ENCODE data around the gene SHKBP1.

The SHKBP1 gene

GRCh38 chr19:40570313-40571004 is 6.2 kb upstream of the SHKBP1 start (continued):
- TF ChIP-seq KLF10 (tag by site-specific recombination; IDR thresholded peaks at IDR 0.05) (peak; percentile 100), SP2 (tag by site-specific recombination; IDR thresholded peaks at IDR 0.05) (peak; percentile 99), ZNF692 (tag by site-specific recombination; IDR thresholded peaks at IDR 0.05) (peak; percentile 94), ZNF704 (tag by site-specific recombination; IDR thresholded peaks at IDR 0.05) (no peak), ZNF561 (tag by site-specific recombination; IDR thresholded peaks at IDR 0.05; ENCODE audit: borderline replicate concordance) (peak; percentile 66; the same call in 1 of the 2 replicates), ZNF529 (tag by site-specific recombination; IDR thresholded peaks at IDR 0.05; ENCODE audit: insufficient replicate concordance) (no peak), KLF9 (tag by site-specific recombination; IDR thresholded peaks at IDR 0.05; ENCODE audit: low read depth) (peak; percentile 100), ZNF76 (tag by site-specific recombination; IDR thresholded peaks at IDR 0.05; ENCODE audit: borderline replicate concordance, low read depth) (no peak; the same call in 1 of the 2 replicates), PATZ1 (tag by site-specific recombination; IDR thresholded peaks at IDR 0.05) (peak; percentile 99), ZNF157 (tag by site-specific recombination; IDR thresholded peaks at IDR 0.05) (0 out of 2 replicates have a peak, but pooled peaks have one; percentile 1), ZNF785 (tag by site-specific recombination; IDR thresholded peaks at IDR 0.05) (peak; percentile 63; the same call in 1 of the 2 replicates), ZBTB21 (tag by site-specific recombination; IDR thresholded peaks at IDR 0.05) (peak; percentile 27; the same call in 1 of the 2 replicates), ZNF398 (tag by site-specific recombination; IDR thresholded peaks at IDR 0.05) (no peak), ZBTB8A (tag by site-specific recombination; IDR thresholded peaks at IDR 0.05) (peak; percentile 27; the same call in 1 of the 2 replicates), GLI2 (tag by site-specific recombination; IDR thresholded peaks at IDR 0.05; ENCODE audit: borderline replicate concordance, low read depth) (no peak), ZNF639 (tag by site-specific recombination; IDR thresholded peaks at IDR 0.05) (no peak; the same call in 1 of the 2 replicates), ZBTB17 (tag by site-specific recombination; IDR thresholded peaks at IDR 0.05) (no peak), ZNF596 (tag by site-specific recombination; IDR thresholded peaks at IDR 0.05) (peak; percentile 54; the same call in 1 of the 2 replicates), ZNF335 (tag by site-specific recombination; conservative IDR thresholded peaks at IDR 0.05) (peak; percentile 98; the same call in 1 of the 2 replicates), ZSCAN18 (tag by site-specific recombination; IDR thresholded peaks at IDR 0.05) (0 out of 2 replicates have a peak, but pooled peaks have one; percentile 39), ZNF660 (tag by site-specific recombination; IDR thresholded peaks at IDR 0.05) (peak; percentile 10; the same call in 1 of the 2 replicates), ZSCAN30 (tag by site-specific recombination; IDR thresholded peaks at IDR 0.05) (peak; percentile 87), ZNF341 (tag by site-specific recombination; IDR thresholded peaks at IDR 0.05; ENCODE audit: low read depth) (no peak), ZNF777 (tag by site-specific recombination; IDR thresholded peaks at IDR 0.05; ENCODE audit: borderline replicate concordance) (peak; percentile 90; the same call in 1 of the 2 replicates), ZNF223 (tag by site-specific recombination; IDR thresholded peaks at IDR 0.05) (no peak), ZNF670 (tag by site-specific recombination; IDR thresholded peaks at IDR 0.05; ENCODE audit: low read depth) (no peak), ZNF23 (tag by site-specific recombination; IDR thresholded peaks at IDR 0.05; ENCODE audit: borderline replicate concordance) (no peak), ZSCAN5A (tag by site-specific recombination; IDR thresholded peaks at IDR 0.05) (peak; percentile 49; the same call in 1 of the 2 replicates)
